GM12878 (cell line): ENCODE measurements around the gene ASIC4. TPM values are rescaled to one million over a fixed set of nuclear protein-coding genes. Genes with fewer than 3 reads are reported as not detected.

Experiments
- ATAC-seq: fragments of 200-7000 bp; cut with Tn5 transposase; 3 replicates; pipeline ENCODE4 v1.9.1; 2020; ENCODE audit warnings: mild to moderate bottlenecking, moderate library complexity
- BruUV-seq: library from RNA; stranded (reverse); fragments of 400-500 nt; replicated peaks from 2 replicates; lab custom pipeline; 2021; lab: Mats Ljungman, UMichigan
- CTCF ChIA-PET: fragments of 300-600 bp; sonication (Branson Sonifier 250); formaldehyde crosslinking; extraction: SDS; loops from one replicate; lab custom pipeline; 2021; ENCODE audit warnings: inconsistent platforms; lab: Yijun Ruan, JAX
- POLR2A ChIA-PET: fragments of 350-600 bp; formaldehyde crosslinking; extraction: SDS; loops from one replicate; lab custom pipeline; 2021; ENCODE audit warnings: inconsistent platforms; lab: Charles Lee
- RAD21 ChIA-PET: fragments of 300-600 bp; sonication (Branson Sonifier 250); formaldehyde crosslinking; loops from one replicate; lab custom pipeline; 2023; ENCODE audit warnings: antibody characterized with exemption; ENCODE audit not compliant: unreplicated experiment; lab: Charles Lee
- SMC1A ChIA-PET: fragments of 300-600 bp; sonication (Branson Sonifier 250); formaldehyde crosslinking; loops from one replicate; lab custom pipeline; 2023; ENCODE audit not compliant: unreplicated experiment, uncharacterized antibody; lab: Charles Lee
- DNase-seq: peaks from one replicate; pipeline ENCODE4 v3.0.0-alpha.2; 2011; ENCODE audit warnings: low read depth, low spot score
- FAIRE-seq: peaks from 3 replicates; lab custom pipeline; 2011; peaks lifted over from hg19 to GRCh38; lab: Jason Lieb, UNC
- H2AFZ ChIP-seq: 2 replicates; pipeline ENCODE4 v1.6.0; 2011; ENCODE audit warnings: low read depth, low read length, control low read depth; ENCODE audit not compliant: control insufficient read depth
- H3K27ac ChIP-seq: 2 replicates; pipeline ENCODE4 v1.5.1; 2011; ENCODE audit warnings: control low read depth; ENCODE audit not compliant: control insufficient read depth, insufficient read depth
- H3K27me3 ChIP-seq, 2 experiments: replicated peaks in 1 of 2; 2 replicates each; pipeline versions ENCODE4 v1.6.0 to v1.6.1; 2011; ENCODE audit warnings: low read length in 1 of 2; ENCODE audit not compliant: control insufficient read depth in 2 of 2, insufficient read depth in 2 of 2
- H3K36me3 ChIP-seq, 2 experiments: 2 replicates each; pipeline ENCODE4 v1.5.1; 2011; ENCODE audit warnings: low read length in 1 of 2; ENCODE audit not compliant: control insufficient read depth in 2 of 2, insufficient read depth in 2 of 2
- H3K4me1 ChIP-seq: 2 replicates; pipeline ENCODE4 v1.6.1; 2011; ENCODE audit warnings: mild to moderate bottlenecking, low read length, moderate library complexity, mixed read lengths; ENCODE audit not compliant: control insufficient read depth, insufficient read depth
- H3K4me2 ChIP-seq: 2 replicates; pipeline ENCODE4 v1.6.0; 2011; ENCODE audit warnings: control low read depth; ENCODE audit not compliant: control insufficient read depth, insufficient read depth
- H3K4me3 ChIP-seq: fragments of 200-600 bp; sonication (generic); 2 replicates; pipeline ENCODE4 v1.5.1; 2016
- H3K79me2 ChIP-seq: 2 replicates; pipeline ENCODE4 v1.6.0; 2011; ENCODE audit warnings: low read length; ENCODE audit not compliant: control insufficient read depth, insufficient read depth
- H3K9ac ChIP-seq: 2 replicates; pipeline ENCODE4 v1.8.0; 2011; ENCODE audit warnings: low read length, control low read depth, mixed read lengths; ENCODE audit not compliant: control insufficient read depth, insufficient read depth
- H3K9me3 ChIP-seq: replicated peaks from 3 replicates; pipeline ENCODE4 v1.5.1; 2011; ENCODE audit warnings: mild to moderate bottlenecking, low read length; ENCODE audit not compliant: control insufficient read depth, insufficient read depth
- H4K20me1 ChIP-seq: 2 replicates; pipeline ENCODE4 v1.6.0; 2011; ENCODE audit not compliant: control insufficient read depth, insufficient read depth
- ATF3 ChIP-seq: IDR thresholded peaks from 2 replicates; pipeline ENCODE4 v1.6.1; 2011; ENCODE audit warnings: low read depth, mild to moderate bottlenecking, low read length, moderate library complexity, borderline replicate concordance; ENCODE audit errors: extremely low read depth
- BACH1 ChIP-seq: fragments of 450-650 bp; IDR thresholded peaks from 2 replicates; pipeline ENCODE4 v1.6.1; 2017; ENCODE audit warnings: mild to moderate bottlenecking, borderline replicate concordance
- CHD1 ChIP-seq: IDR thresholded peaks from 2 replicates; pipeline ENCODE4 v1.6.1; 2012; ENCODE audit warnings: low read depth, low read length, improper control_type of control experiment
- CHD2 ChIP-seq: IDR thresholded peaks from 2 replicates; pipeline ENCODE4 v1.6.1; 2011; ENCODE audit warnings: low read depth, low read length, improper control_type of control experiment, borderline replicate concordance
- CREB1 ChIP-seq: IDR thresholded peaks from 2 replicates; pipeline ENCODE4 v1.6.1; 2012; ENCODE audit warnings: low read depth, mild to moderate bottlenecking, inconsistent platforms
- ETV6 ChIP-seq, 2 experiments: fragments of 450-650 bp in 1 of 2; IDR thresholded peaks in 1 of 2; conservative IDR thresholded peaks in 1 of 2; 2 replicates each; pipeline ENCODE4 v1.6.1; 2014; ENCODE audit warnings: antibody characterized with exemption in 1 of 2, borderline replicate concordance in 1 of 2, low read depth in 1 of 2, mild to moderate bottlenecking in 1 of 2, moderate library complexity in 1 of 2
- FOXK2 ChIP-seq: fragments of 450-650 bp; IDR thresholded peaks from 2 replicates; pipeline ENCODE4 v1.6.1; 2017; ENCODE audit warnings: mild to moderate bottlenecking, moderate library complexity
- MEF2B ChIP-seq: fragments of 450-650 bp; IDR thresholded peaks from 2 replicates; pipeline ENCODE4 v1.6.1; 2018; ENCODE audit warnings: mild to moderate bottlenecking, moderate library complexity; ENCODE audit not compliant: partially characterized antibody, poor library complexity, severe bottlenecking
- MXI1 ChIP-seq: fragments of 150-350 bp; IDR thresholded peaks from 2 replicates; pipeline ENCODE4 v1.6.1; 2011; ENCODE audit warnings: low read depth, mild to moderate bottlenecking, inconsistent platforms, low read length, improper control_type of control experiment
- RCOR1 ChIP-seq: conservative IDR thresholded peaks from 2 replicates; pipeline ENCODE4 v1.6.1; 2012; ENCODE audit warnings: low read depth, low read length, improper control_type of control experiment
- SMAD5 ChIP-seq: IDR thresholded peaks from 2 replicates; pipeline ENCODE4 v1.6.1; 2016; ENCODE audit warnings: antibody characterized with exemption, low read depth
- SUZ12 ChIP-seq: fragments of 200-600 bp; sonication (generic); IDR thresholded peaks from one replicate; pipeline ENCODE4 v1.6.1; 2018; ENCODE audit warnings: antibody characterized with exemption, mild to moderate bottlenecking; ENCODE audit not compliant: unreplicated experiment
- whole genome bisulfite sequencing: methylation state at CpG from one replicate; pipeline ENCODE4 v1.1.6; 2016; ENCODE audit warnings: low lambda C conversion rate; ENCODE audit not compliant: insufficient replicate concordance, insufficient coverage; ENCODE audit errors: missing lambda C conversion rate; 5-methylcytosine and 5-hydroxymethylcytosine counted together
- in situ Hi-C: fragments of 300-500 bp; cut with MboI; formaldehyde crosslinking; loops from 9 replicates; pipeline ENCODE4 v1.14.3; 2018; ENCODE audit warnings: mixed read lengths
- intact Hi-C: fragments of 100-400 bp; cut with micrococcal nuclease; formaldehyde crosslinking; loops from one replicate; pipeline ENCODE4 v1.14.2; 2022; ENCODE audit not compliant: unreplicated experiment
- polyA plus RNA-seq, 11 experiments: library from polyadenylated mRNA; depleted of rRNA in 4 of 11; unstranded in 6 of 11; stranded (reverse) in 5 of 11; fragments of >200 nt; fragmentation: Nextera tagmentation in 4 of 11; fragmentation: Illumina TruSeq in 1 of 11; extraction: Ambion mirVana in 4 of 11; extraction: Trizol in 1 of 11; gene quantifications; 1 replicate in 1 of 11; 2 replicates in 10 of 11; pipeline versions ENCODE4 v1.2.1 to v1.2.3, GENCODE V29; 2011 to 2016; ENCODE audit warnings: inconsistent platforms in 2 of 11, missing spikeins in 2 of 11, low read depth in 1 of 11
- total RNA-seq, 4 experiments: library from RNA; depleted of rRNA in 3 of 4; stranded (reverse); fragments of >200 nt in 3 of 4; fragmentation: Illumina TruSeq in 1 of 4; extraction: Trizol in 1 of 4; gene quantifications; 2 replicates each; pipeline versions ENCODE4 v1.2.1 to v1.2.3, GENCODE V29; 2013 to 2021
- TF ChIP-seq, protein P1 (sequence below): fragments of 150-350 bp; IDR thresholded peaks from 2 replicates; pipeline ENCODE4 v1.6.1; 2014; ENCODE audit warnings: mild to moderate bottlenecking, low read depth, low read length

The ASIC4 gene
- total and polyA plus RNA-seq, 10 of the 15 experiments (the other 5 are each of a cell fraction or from before 2014, with no cell fraction given) = 0.01 TPM; not detected in 9

- no TSS peak for BruUV-seq
- H3K4me3 ChIP-seq = no peak overlapping the region
- no peaks in the 10 kb centered on the region for H3K4me1 ChIP-seq
- WGBS = 34% methylated on average over 20 of the region's 20 CpGs
- TF ChIP-seq ATF3 = no peak
- no peak for TF ChIP-seq FOXK2
- TF ChIP-seq, all 136 proteins: peak for 0
- H3K4me2 ChIP-seq = no peak overlapping the region
- ChIA-PET POLR2A (no interaction called here), RAD21 (interaction anchor here (1.1 to 2.2 kb wide), 2 partner anchors 36 to 55 kb away, joined by 4 to 7 read pairs; a partner anchor contains a TSS), CTCF (interaction anchor here (0.6 to 10.8 kb wide), 7 partner anchors 9 to 129 kb away, joined by 3 to 224 read pairs (median 5); partner anchors contain the start of gene GMPPA), SMC1A (interaction anchor here (4.3 kb wide), 1 partner anchor 36 kb away, joined by 41 read pairs; a partner anchor contains a TSS)
- DNase-seq (no peak), ATAC-seq (no peak), FAIRE-seq (no peak)
- H3K36me3 ChIP-seq = no peaks in the 10 kb centered on the region
- no peak overlapping the region for H2AFZ ChIP-seq
- in situ Hi-C loops (loop anchor here (5.0 kb wide), 1 partner anchor 130 kb away; no protein-coding TSS in a partner anchor), intact Hi-C loops (no loop called here)
- H4K20me1 ChIP-seq = no peaks in the 10 kb centered on the region; the same call in 1 of the 2 replicates
- H3K27me3 ChIP-seq = peaks cover 3 to 10% of the 10 kb centered on the region in 2 experiments; a peak in 3 of 4 replicates
- H3K9ac ChIP-seq = no peak overlapping the region
- H3K27ac ChIP-seq = no peak overlapping the region
- no peaks in the 10 kb centered on the region for H3K79me2 ChIP-seq
- no peaks in the 10 kb centered on the region for H3K9me3 ChIP-seq
These were observed 17.5 kb downstream of the ASIC4 start for GRCh38 chr2:219531639-219532377.

- Histone ChIP-seq H3K9me3 (no peaks in the 10 kb centered on the region), H3K79me2 (no peaks in the 10 kb centered on the region), H3K4me2 (no peak overlapping the region), H2AFZ (no peak overlapping the region), H3K36me3 (no peaks in the 10 kb centered on the region), H3K27ac (no peak overlapping the region), H4K20me1 (no peaks in the 10 kb centered on the region; the same call in 1 of the 2 replicates), H3K27me3 (peaks cover 3 to 8% of the 10 kb centered on the region in 2 experiments; a peak in 3 of 4 replicates), H3K4me1 (no peaks in the 10 kb centered on the region), H3K9ac (no peak overlapping the region), H3K4me3 (no peak overlapping the region)
- POLR2A ChIA-PET = no interaction called here
- no TSS peak for BruUV-seq
- ATAC-seq (no peak), DNase-seq (no peak), FAIRE-seq (no peak)
- SMC1A ChIA-PET = no interaction called here
- CTCF ChIA-PET = interaction anchor here (1.2 to 10.8 kb wide), 3 partner anchors 9 to 130 kb away, joined by 3 to 224 read pairs (median 83); partner anchors contain the start of gene GMPPA
- in situ Hi-C loops (loop anchor here (5.0 kb wide), 1 partner anchor 130 kb away; no protein-coding TSS in a partner anchor), intact Hi-C loops (no loop called here)
- 27% methylated on average over 8 of the region's 8 CpGs for WGBS
- RAD21 ChIA-PET = interaction anchor here (1.1 kb wide), 1 partner anchor 37 kb away, joined by 4 read pairs; a partner anchor contains a TSS
- TF ChIP-seq ETV6 (conservative IDR thresholded peaks at IDR 0.05 in 1 of 2, IDR thresholded peaks at IDR 0.05 in 1 of 2; ENCODE audit: borderline replicate concordance in 1 of 2, low read depth in 1 of 2) (no peak), SMAD5 (no peak), MEF2B (no peak), CHD2 (no peak), MXI1 (no peak), RCOR1 (no peak), CHD1 (no peak), CREB1 (no peak), BACH1 (no peak), SUZ12 (no peak)
- TF ChIP-seq, protein P1, sequence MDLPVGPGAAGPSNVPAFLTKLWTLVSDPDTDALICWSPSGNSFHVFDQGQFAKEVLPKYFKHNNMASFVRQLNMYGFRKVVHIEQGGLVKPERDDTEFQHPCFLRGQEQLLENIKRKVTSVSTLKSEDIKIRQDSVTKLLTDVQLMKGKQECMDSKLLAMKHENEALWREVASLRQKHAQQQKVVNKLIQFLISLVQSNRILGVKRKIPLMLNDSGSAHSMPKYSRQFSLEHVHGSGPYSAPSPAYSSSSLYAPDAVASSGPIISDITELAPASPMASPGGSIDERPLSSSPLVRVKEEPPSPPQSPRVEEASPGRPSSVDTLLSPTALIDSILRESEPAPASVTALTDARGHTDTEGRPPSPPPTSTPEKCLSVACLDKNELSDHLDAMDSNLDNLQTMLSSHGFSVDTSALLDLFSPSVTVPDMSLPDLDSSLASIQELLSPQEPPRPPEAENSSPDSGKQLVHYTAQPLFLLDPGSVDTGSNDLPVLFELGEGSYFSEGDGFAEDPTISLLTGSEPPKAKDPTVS = no peak
These were observed 18.0 kb downstream of the ASIC4 start for GRCh38 chr2:219532378-219532649.
